IMR-90 (cell line): ENCODE results near the gene OR52B6. TPM values are rescaled to one million over a fixed set of nuclear protein-coding genes. Genes with fewer than 3 reads are reported as not detected.

Experiments
- ATAC-seq: fragments of 200-7000 bp; cut with Tn5 transposase; 2 replicates; pipeline ENCODE4 v1.9.1; 2020; ENCODE audit warnings: low read depth, mild to moderate bottlenecking, moderate library complexity
- BruUV-seq: library from RNA; stranded (reverse); fragments of 400-500 nt; replicated peaks from 2 replicates; lab custom pipeline; 2021; lab: Mats Ljungman, UMichigan
- CTCF ChIA-PET: fragments of 300-600 bp; formaldehyde crosslinking; extraction: SDS; loops from one replicate; lab custom pipeline; 2021; ENCODE audit warnings: antibody characterized with exemption; lab: Yijun Ruan, JAX
- POLR2A ChIA-PET: fragments of 300-600 bp; sonication (Branson Sonifier 250); formaldehyde crosslinking; loops from one replicate; lab custom pipeline; 2022; ENCODE audit warnings: antibody characterized with exemption; ENCODE audit not compliant: unreplicated experiment; lab: Charles Lee
- DNase-seq: peaks from one replicate; pipeline ENCODE4 v3.0.0; 2013
- H2AFZ ChIP-seq: replicated peaks from 2 replicates; pipeline ENCODE3; 2013; ENCODE audit warnings: low read length, mild to moderate bottlenecking; ENCODE audit not compliant: poor library complexity
- H2AK5ac ChIP-seq: 2 replicates; pipeline ENCODE4 v1.6.1; 2013; ENCODE audit warnings: low read depth, low read length, inconsistent platforms
- H2AK9ac ChIP-seq: replicated peaks from 2 replicates; pipeline ENCODE3; 2013; ENCODE audit warnings: mild to moderate bottlenecking, low read depth, low read length, moderate library complexity; ENCODE audit not compliant: poor library complexity
- H2BK120ac ChIP-seq: 2 replicates; pipeline ENCODE4 v1.6.1; 2013; ENCODE audit warnings: low read depth, low read length, inconsistent platforms
- H2BK15ac ChIP-seq: 3 replicates; pipeline ENCODE4 v1.6.1; 2013; ENCODE audit warnings: low read depth, low read length, inconsistent platforms
- H2BK20ac ChIP-seq: 2 replicates; pipeline ENCODE4 v1.6.1; 2013; ENCODE audit warnings: low read depth, mild to moderate bottlenecking, inconsistent platforms, low read length, moderate library complexity
- H2BK5ac ChIP-seq: 2 replicates; pipeline ENCODE4 v1.6.1; 2013; ENCODE audit warnings: mild to moderate bottlenecking, low read depth, low read length, inconsistent platforms; ENCODE audit not compliant: poor library complexity, severe bottlenecking
- H3K14ac ChIP-seq: replicated peaks from 2 replicates; pipeline ENCODE4 v1.6.1; 2013; ENCODE audit warnings: low read depth, low read length, inconsistent platforms
- H3K18ac ChIP-seq: 2 replicates; pipeline ENCODE4 v1.6.1; 2013; ENCODE audit warnings: low read depth, low read length, control low read depth
- H3K23ac ChIP-seq: 2 replicates; pipeline ENCODE4 v1.6.1; 2013; ENCODE audit warnings: low read depth, low read length, inconsistent platforms
- H3K27ac ChIP-seq: 2 replicates; pipeline ENCODE4 v1.5.1; 2013; ENCODE audit warnings: mild to moderate bottlenecking, control low read depth, low read length; ENCODE audit not compliant: insufficient read depth
- H3K27me3 ChIP-seq: 2 replicates; pipeline ENCODE4 v1.6.1; 2013; ENCODE audit warnings: low read length; ENCODE audit not compliant: control insufficient read depth, insufficient read depth
- H3K36me3 ChIP-seq: 2 replicates; pipeline ENCODE4 v1.6.1; 2013; ENCODE audit warnings: low read length, mixed read lengths; ENCODE audit not compliant: control insufficient read depth, insufficient read depth
- H3K4ac ChIP-seq: 2 replicates; pipeline ENCODE4 v1.6.1; 2013; ENCODE audit warnings: low read depth, low read length, inconsistent platforms
- H3K4me1 ChIP-seq: 2 replicates; pipeline ENCODE4 v1.6.1; 2013; ENCODE audit warnings: low read length, mixed read lengths; ENCODE audit not compliant: control insufficient read depth, insufficient read depth
- H3K4me2 ChIP-seq: 2 replicates; pipeline ENCODE4 v1.6.1; 2013; ENCODE audit warnings: low read depth, mild to moderate bottlenecking, control low read depth, low read length, moderate library complexity
- H3K4me3 ChIP-seq: 2 replicates; pipeline ENCODE4 v1.5.1; 2013; ENCODE audit warnings: low read depth, mild to moderate bottlenecking, control low read depth, low read length, moderate library complexity; ENCODE audit not compliant: insufficient read depth
- H3K56ac ChIP-seq: 2 replicates; pipeline ENCODE4 v1.6.1; 2013; ENCODE audit warnings: low read length, inconsistent platforms; ENCODE audit not compliant: insufficient read depth; ENCODE audit errors: extremely low read depth
- H3K79me1 ChIP-seq, 2 experiments: 2 replicates each; pipeline ENCODE4 v1.6.1; 2013; ENCODE audit warnings: low read length in 2 of 2, inconsistent platforms in 1 of 2, low read depth in 1 of 2
- H3K9ac ChIP-seq: 2 replicates; pipeline ENCODE4 v1.6.1; 2013; ENCODE audit warnings: low read depth, low read length, control low read depth
- H3K9me1 ChIP-seq: 2 replicates; pipeline ENCODE4 v1.6.1; 2013; ENCODE audit warnings: low read length, inconsistent platforms; ENCODE audit not compliant: insufficient read depth
- H3K9me3 ChIP-seq: 2 replicates; pipeline ENCODE4 v1.6.1; 2013; ENCODE audit warnings: low read length; ENCODE audit not compliant: control insufficient read depth, insufficient read depth
- H4K20me1 ChIP-seq: 2 replicates; pipeline ENCODE4 v1.6.1; 2013; ENCODE audit warnings: low read length, inconsistent platforms; ENCODE audit not compliant: insufficient read depth
- H4K5ac ChIP-seq: 2 replicates; pipeline ENCODE4 v1.6.1; 2013; ENCODE audit warnings: mild to moderate bottlenecking, low read depth, low read length, control low read depth
- H4K8ac ChIP-seq, 2 experiments: 2 replicates each; pipeline ENCODE4 v1.6.1; 2013; ENCODE audit warnings: low read depth in 2 of 2, low read length in 2 of 2, control low read depth in 1 of 2, inconsistent platforms in 1 of 2
- H4K91ac ChIP-seq: 2 replicates; pipeline ENCODE4 v1.6.1; 2013; ENCODE audit warnings: low read depth, low read length, inconsistent platforms; ENCODE audit not compliant: insufficient read depth
- CEBPB ChIP-seq: IDR thresholded peaks from 2 replicates; pipeline ENCODE4 v1.6.1; 2012; ENCODE audit warnings: low read depth, low read length, improper control_type of control experiment
- CHD1 ChIP-seq: IDR thresholded peaks from 2 replicates; pipeline ENCODE4 v1.6.1; 2012; ENCODE audit warnings: low read depth, low read length, improper control_type of control experiment
- ELK1 ChIP-seq: fragments of 150-350 bp; IDR thresholded peaks from 2 replicates; pipeline ENCODE4 v1.6.1; 2016; ENCODE audit warnings: low read depth, mild to moderate bottlenecking, low read length, moderate library complexity, borderline replicate concordance
- MAFK ChIP-seq: IDR thresholded peaks from 2 replicates; pipeline ENCODE4 v1.6.1; 2012; ENCODE audit warnings: low read depth, low read length, improper control_type of control experiment
- MAZ ChIP-seq: IDR thresholded peaks from 2 replicates; pipeline ENCODE4 v1.6.1; 2012; ENCODE audit warnings: low read depth, mild to moderate bottlenecking, low read length, improper control_type of control experiment, moderate library complexity, borderline replicate concordance
- MXI1 ChIP-seq: IDR thresholded peaks from 2 replicates; pipeline ENCODE4 v1.6.1; 2012; ENCODE audit warnings: low read depth, mild to moderate bottlenecking, low read length, moderate library complexity, borderline replicate concordance
- NFE2L2 ChIP-seq: fragments of 150-350 bp; IDR thresholded peaks from 2 replicates; pipeline ENCODE4 v1.6.1; 2016; ENCODE audit warnings: low read depth, mild to moderate bottlenecking, low read length
- POLR2A ChIP-seq: IDR thresholded peaks from 2 replicates; pipeline ENCODE4 v1.6.1; 2012; ENCODE audit warnings: mild to moderate bottlenecking, low read depth, low read length
- RFX5 ChIP-seq: IDR thresholded peaks from 2 replicates; pipeline ENCODE4 v1.8.0; 2012; ENCODE audit warnings: low read depth, mild to moderate bottlenecking, low read length, moderate library complexity
- USF2 ChIP-seq: fragments of 150-350 bp; IDR thresholded peaks from 2 replicates; pipeline ENCODE4 v1.6.1; 2017; ENCODE audit warnings: mild to moderate bottlenecking, antibody characterized with exemption, low read length, low read depth
- WGBS, 2 experiments: methylation state at CpG; one replicate each; pipeline versions ENCODE4 v1.1.5 to v1.1.7; 2013; ENCODE audit warnings: missing lambda C conversion rate in 2 of 2; ENCODE audit not compliant: insufficient read length in 1 of 2; ENCODE audit errors: extremely low coverage in 2 of 2; 5-methylcytosine and 5-hydroxymethylcytosine counted together
- dilution Hi-C: fragments of 300-500 bp; cut with HindIII; formaldehyde crosslinking; loops from one replicate; pipeline ENCODE4 v1.14.3; 2018; ENCODE audit warnings: low sequenced_read_pairs; ENCODE audit not compliant: unreplicated experiment
- in situ Hi-C: fragments of 300-500 bp; cut with MboI; formaldehyde crosslinking; loops from 3 replicates; pipeline ENCODE4 v1.14.3; 2019; ENCODE audit warnings: low sequenced_read_pairs, inconsistent platforms, mixed read lengths
- intact Hi-C: fragments of 100-400 bp; cut with micrococcal nuclease; formaldehyde crosslinking; loops from 2 replicates; pipeline ENCODE4 v1.10.0; 2022
- polyA plus RNA-seq, 3 experiments: library from polyadenylated mRNA; depleted of rRNA; stranded (reverse); fragments of >200 nt; gene quantifications; 2 replicates each; pipeline ENCODE4 v1.2.3, GENCODE V29; 2012; ENCODE audit warnings: low replicate concordance in 1 of 3
- total RNA-seq: library from RNA; depleted of rRNA; stranded (reverse); fragments of >200 nt; gene quantifications from 2 replicates; pipeline ENCODE4 v1.2.3, GENCODE V29; 2012
- TF ChIP-seq, protein P1 (sequence below): conservative IDR thresholded peaks from 2 replicates; pipeline ENCODE4 v1.5.1; 2012; ENCODE audit warnings: mild to moderate bottlenecking, low read depth, low read length, improper control_type of control experiment

OR52B6 gene
- total and polyA plus RNA-seq, 2 of the 4 experiments (the other 2 are of a cell fraction): not detected

DNA sequence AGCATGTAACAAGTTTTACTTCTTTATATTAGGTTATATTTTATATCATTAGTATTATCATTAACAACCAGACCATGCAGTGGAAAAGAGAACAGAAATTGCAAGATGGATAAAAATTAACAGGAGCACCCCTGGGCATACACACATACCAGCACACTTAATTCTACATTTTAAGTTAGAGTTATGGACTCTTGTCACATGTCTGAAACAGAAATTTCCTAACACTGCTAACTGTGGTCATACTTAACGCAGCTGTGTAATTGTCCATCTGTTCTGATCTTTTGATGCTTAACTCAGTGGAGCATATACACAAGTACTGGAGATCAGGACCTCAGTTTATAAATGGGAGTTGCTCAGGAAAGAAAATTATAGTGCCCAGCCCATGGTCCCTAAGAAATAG lies 32.7 kb upstream of the OR52B6 start:
- no peak for ATAC-seq
- POLR2A ChIA-PET: no interaction called here

More for the DNA sequence above, 32.7 kb upstream of the OR52B6 start:
- H3K56ac ChIP-seq: no peak overlapping the region
- no peak overlapping the region for H4K5ac ChIP-seq
- H2AK5ac ChIP-seq: no peak overlapping the region
- no peak for DNase-seq
- no TSS peak for BruUV-seq
- H2AFZ ChIP-seq: no peak overlapping the region
- no peaks in the 10 kb centered on the region for H4K20me1 ChIP-seq
- no peak overlapping the region for H4K8ac ChIP-seq
- no peak overlapping the region for H2BK5ac ChIP-seq
- no peaks in the 10 kb centered on the region for H3K9me3 ChIP-seq
- no peak overlapping the region for H3K23ac ChIP-seq
- H3K9me1 ChIP-seq: no peaks in the 10 kb centered on the region
- WGBS, 2 experiments: no CpG with 5 or more reads among the region's 1 CpG
- no peak overlapping the region for H2BK15ac ChIP-seq
- H3K14ac ChIP-seq: no peak overlapping the region
- H3K18ac ChIP-seq: no peak overlapping the region
- H3K36me3 ChIP-seq: no peaks in the 10 kb centered on the region
- H4K91ac ChIP-seq: no peak overlapping the region
- intact Hi-C loops (no loop called here), dilution Hi-C loops (no loop called here), in situ Hi-C loops (no loop called here)
- H3K4me3 ChIP-seq: no peak overlapping the region
- H3K9ac ChIP-seq: no peak overlapping the region
- no peak overlapping the region for H3K4me2 ChIP-seq
- TF ChIP-seq POLR2A (no peak), MXI1 (no peak), RFX5 (no peak), CEBPB (no peak), USF2 (no peak), CHD1 (no peak), MAFK (no peak), MAZ (no peak), NFE2L2 (no peak), ELK1 (no peak)
- TF ChIP-seq, protein P1, sequence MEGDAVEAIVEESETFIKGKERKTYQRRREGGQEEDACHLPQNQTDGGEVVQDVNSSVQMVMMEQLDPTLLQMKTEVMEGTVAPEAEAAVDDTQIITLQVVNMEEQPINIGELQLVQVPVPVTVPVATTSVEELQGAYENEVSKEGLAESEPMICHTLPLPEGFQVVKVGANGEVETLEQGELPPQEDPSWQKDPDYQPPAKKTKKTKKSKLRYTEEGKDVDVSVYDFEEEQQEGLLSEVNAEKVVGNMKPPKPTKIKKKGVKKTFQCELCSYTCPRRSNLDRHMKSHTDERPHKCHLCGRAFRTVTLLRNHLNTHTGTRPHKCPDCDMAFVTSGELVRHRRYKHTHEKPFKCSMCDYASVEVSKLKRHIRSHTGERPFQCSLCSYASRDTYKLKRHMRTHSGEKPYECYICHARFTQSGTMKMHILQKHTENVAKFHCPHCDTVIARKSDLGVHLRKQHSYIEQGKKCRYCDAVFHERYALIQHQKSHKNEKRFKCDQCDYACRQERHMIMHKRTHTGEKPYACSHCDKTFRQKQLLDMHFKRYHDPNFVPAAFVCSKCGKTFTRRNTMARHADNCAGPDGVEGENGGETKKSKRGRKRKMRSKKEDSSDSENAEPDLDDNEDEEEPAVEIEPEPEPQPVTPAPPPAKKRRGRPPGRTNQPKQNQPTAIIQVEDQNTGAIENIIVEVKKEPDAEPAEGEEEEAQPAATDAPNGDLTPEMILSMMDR: no peak
- H2BK120ac ChIP-seq: no peak overlapping the region
- H3K79me1 ChIP-seq: no peaks in the 10 kb centered on the region
- H3K4me1 ChIP-seq: no peaks in the 10 kb centered on the region
- no peak overlapping the region for H3K27ac ChIP-seq
- no peak overlapping the region for H2AK9ac ChIP-seq
- no peak overlapping the region for H3K4ac ChIP-seq
- CTCF ChIA-PET: no interaction called here
- no peaks in the 10 kb centered on the region for H3K27me3 ChIP-seq
- H2BK20ac ChIP-seq: no peak overlapping the region
